Stimulated activated CD4-positive, alpha-beta T cell treated with anti-CD3 and anti-CD28 coated beads, TNF-alpha, amount 100 ng/mL, for 48 hours (primary cell): Measurements from ENCODE around the gene LIMD2.

Experiments
- DNase-seq, 3 donors: peaks; one replicate each; pipeline ENCODE4 v3.0.0-alpha.2; 2020; ENCODE audit warnings: low read depth in 3 of 3

LIMD2 gene

GRCh38 chr17:63681530-63681929 lies 18.4 kb downstream of the LIMD2 start:
- no peak for DNase-seq

GRCh38 chr17:63680700-63681099 lies 19.2 kb downstream of the LIMD2 start:
- DNase-seq: no peak

GRCh38 chr17:63679214-63679613 lies 20.7 kb downstream of the LIMD2 start:
- DNase-seq: no peak

GRCh38 chr17:63676584-63676983 lies 23.3 kb downstream of the LIMD2 start:
- no peak for DNase-seq

- no peak for DNase-seq
Measured at GRCh38 chr17:63675607-63676546, 24.0 kb downstream of the LIMD2 start.

- no peak for DNase-seq
Measured at GRCh38 chr17:63675231-63675606, 24.7 kb downstream of the LIMD2 start.

GRCh38 chr17:63672856-63673255 lies 27.1 kb downstream of the LIMD2 start:
- no peak for DNase-seq

- no peak for DNase-seq
Measured at GRCh38 chr17:63665527-63666214, 34.3 kb downstream of the LIMD2 start.

- DNase-seq: no peak
Measured at GRCh38 chr17:63659850-63660249, 40.1 kb downstream of the LIMD2 start.

- DNase-seq: no peak
Measured at GRCh38 chr17:63658366-63658765, 41.6 kb downstream of the LIMD2 start.

GRCh38 chr17:63657786-63658185 lies 42.1 kb downstream of the LIMD2 start:
- DNase-seq: no peak

GRCh38 chr17:63653050-63653449 lies 46.9 kb downstream of the LIMD2 start:
- DNase-seq: no peak

- no peak for DNase-seq
Measured at GRCh38 chr17:63652106-63652505, 47.8 kb downstream of the LIMD2 start.

GRCh38 chr17:63649813-63650212 lies 50.1 kb downstream of the LIMD2 start:
- DNase-seq: no peak

- no peak for DNase-seq
Measured at GRCh38 chr17:63647936-63648335, 52.0 kb downstream of the LIMD2 start.

GRCh38 chr17:63647065-63647725 lies 52.7 kb downstream of the LIMD2 start:
- no peak for DNase-seq

GRCh38 chr17:63646488-63646806 lies 53.5 kb downstream of the LIMD2 start:
- no peak for DNase-seq
